PC-3 (cell line): ENCODE data around the gene MUL1.

Experiments used
- EZH2 ChIP-seq: fragments of 300-600 bp; sonication (generic); IDR thresholded peaks from one replicate; pipeline ENCODE4 v1.6.1; 2017; ENCODE audit warnings: antibody characterized with exemption, mild to moderate bottlenecking, low read length; ENCODE audit not compliant: unreplicated experiment
- TF ChIP-seq, protein P1 (sequence below): fragments of 300-600 bp; sonication (generic); conservative IDR thresholded peaks from 2 replicates; pipeline ENCODE4 v1.5.1; 2017; ENCODE audit warnings: antibody characterized with exemption, low read depth, mild to moderate bottlenecking, low read length

DNA sequence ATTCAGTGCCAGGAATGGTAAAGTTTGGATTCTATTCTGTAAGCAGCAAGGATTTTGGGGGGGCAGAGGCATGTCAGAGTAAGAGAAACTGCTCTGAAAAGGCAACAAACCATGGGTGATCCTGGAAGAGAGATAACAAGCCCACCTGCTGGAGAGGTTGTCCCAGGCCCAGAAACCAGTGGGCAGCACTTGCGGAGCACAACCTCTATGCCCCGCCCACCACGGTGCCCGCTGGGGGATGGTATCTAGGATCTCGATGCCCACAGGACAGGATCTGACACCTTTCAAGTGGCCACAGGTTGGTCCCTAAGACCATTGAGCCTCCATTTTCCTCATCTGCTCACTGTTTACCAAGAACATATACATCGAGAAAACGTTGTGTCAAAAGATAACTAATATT, 20.3 kb upstream of the MUL1 start:
- TF ChIP-seq, protein P1, sequence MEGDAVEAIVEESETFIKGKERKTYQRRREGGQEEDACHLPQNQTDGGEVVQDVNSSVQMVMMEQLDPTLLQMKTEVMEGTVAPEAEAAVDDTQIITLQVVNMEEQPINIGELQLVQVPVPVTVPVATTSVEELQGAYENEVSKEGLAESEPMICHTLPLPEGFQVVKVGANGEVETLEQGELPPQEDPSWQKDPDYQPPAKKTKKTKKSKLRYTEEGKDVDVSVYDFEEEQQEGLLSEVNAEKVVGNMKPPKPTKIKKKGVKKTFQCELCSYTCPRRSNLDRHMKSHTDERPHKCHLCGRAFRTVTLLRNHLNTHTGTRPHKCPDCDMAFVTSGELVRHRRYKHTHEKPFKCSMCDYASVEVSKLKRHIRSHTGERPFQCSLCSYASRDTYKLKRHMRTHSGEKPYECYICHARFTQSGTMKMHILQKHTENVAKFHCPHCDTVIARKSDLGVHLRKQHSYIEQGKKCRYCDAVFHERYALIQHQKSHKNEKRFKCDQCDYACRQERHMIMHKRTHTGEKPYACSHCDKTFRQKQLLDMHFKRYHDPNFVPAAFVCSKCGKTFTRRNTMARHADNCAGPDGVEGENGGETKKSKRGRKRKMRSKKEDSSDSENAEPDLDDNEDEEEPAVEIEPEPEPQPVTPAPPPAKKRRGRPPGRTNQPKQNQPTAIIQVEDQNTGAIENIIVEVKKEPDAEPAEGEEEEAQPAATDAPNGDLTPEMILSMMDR, result no peak
- TF ChIP-seq EZH2, result no peak
